CMK (cell line): ENCODE data around the gene OR1J1.

Source experiments
- DNase-seq: peaks from one replicate; pipeline ENCODE4 v3.0.0-alpha.2; 2010; ENCODE audit warnings: low read depth

OR1J1 gene, protein sequence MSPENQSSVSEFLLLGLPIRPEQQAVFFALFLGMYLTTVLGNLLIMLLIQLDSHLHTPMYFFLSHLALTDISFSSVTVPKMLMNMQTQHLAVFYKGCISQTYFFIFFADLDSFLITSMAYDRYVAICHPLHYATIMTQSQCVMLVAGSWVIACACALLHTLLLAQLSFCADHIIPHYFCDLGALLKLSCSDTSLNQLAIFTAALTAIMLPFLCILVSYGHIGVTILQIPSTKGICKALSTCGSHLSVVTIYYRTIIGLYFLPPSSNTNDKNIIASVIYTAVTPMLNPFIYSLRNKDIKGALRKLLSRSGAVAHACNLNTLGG

DNA sequence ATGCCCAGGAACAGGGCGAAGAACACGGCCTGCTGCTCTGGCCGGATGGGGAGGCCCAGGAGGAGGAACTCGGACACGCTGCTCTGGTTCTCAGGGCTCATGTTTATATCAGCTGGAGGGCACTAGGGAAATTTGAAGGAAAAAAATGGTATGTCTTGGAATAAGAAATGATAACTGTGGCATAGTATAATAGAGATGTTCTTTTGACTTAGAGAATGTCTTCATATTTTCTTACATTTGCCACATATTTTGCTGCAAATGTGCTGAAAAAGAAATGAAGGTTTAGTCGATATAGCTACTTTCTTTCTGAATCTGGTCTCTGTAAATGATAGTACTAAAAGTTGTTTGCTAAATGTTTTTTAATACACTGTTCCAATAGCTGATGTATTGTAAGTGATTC, at the start of gene OR1J1:
Gene OR1J1 (minus strand): TSS at position 101 of the 400 bp plus-strand sequence. CDS start 0 bp downstream, at position 101.
- DNase-seq: no peak

DNA sequence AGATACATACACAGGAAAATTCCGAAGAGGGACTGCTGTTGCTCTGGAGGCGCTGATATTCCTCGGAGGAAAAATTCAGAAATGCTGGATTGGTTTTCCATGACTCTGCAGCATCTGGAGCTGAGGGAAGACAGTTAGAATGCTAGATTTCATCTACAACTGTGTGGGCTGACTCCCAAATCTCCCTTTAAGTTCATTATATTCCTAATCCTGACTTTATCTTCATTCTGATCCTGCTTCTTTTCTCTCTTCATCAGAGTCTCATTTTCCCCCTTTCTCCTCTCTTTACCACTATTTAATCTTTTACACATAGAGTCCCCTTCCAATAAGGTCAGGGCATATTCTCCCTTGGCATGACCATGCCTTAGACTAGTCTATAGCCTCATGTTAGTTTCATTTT, 49.5 kb upstream of the OR1J1 start, which contains the start of gene OR1N1:
Gene OR1N1 (minus strand): TSS at position 101 of the 400 bp plus-strand sequence. CDS start 0 bp downstream, at position 101.
- no peak for DNase-seq

DNA sequence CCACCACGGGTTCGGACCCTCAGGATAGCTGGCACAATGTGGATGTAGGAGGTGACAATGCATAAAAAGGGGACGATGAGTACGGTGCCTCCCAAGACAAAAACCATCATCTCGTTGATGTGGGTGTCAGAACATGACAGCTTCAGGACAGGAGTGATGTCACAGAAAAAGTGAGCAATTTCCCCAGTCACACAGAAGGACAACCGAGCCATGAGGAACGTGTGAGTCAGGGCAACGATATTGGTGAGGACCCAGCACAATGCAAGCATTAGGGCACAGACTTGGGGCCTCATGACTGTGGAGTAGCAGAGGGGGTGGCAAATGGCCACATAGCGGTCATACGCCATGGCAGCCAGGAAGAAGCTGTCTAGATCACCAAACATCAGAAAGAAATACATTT, 48.9 kb upstream of the OR1J1 start:
- DNase-seq: no peak

DNA sequence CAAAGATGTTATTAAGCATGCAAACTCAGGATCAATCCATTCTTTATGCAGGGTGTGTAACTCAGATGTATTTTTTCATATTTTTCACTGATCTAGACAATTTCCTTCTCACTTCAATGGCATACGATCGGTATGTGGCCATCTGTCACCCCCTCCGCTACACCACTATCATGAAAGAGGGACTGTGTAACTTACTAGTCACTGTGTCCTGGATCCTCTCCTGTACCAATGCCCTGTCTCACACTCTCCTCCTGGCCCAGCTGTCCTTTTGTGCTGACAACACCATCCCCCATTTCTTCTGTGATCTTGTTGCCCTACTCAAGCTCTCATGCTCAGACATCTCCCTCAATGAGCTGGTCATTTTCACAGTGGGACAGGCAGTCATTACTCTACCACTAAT, 41.6 kb upstream of the OR1J1 start:
- DNase-seq: no peak

DNA sequence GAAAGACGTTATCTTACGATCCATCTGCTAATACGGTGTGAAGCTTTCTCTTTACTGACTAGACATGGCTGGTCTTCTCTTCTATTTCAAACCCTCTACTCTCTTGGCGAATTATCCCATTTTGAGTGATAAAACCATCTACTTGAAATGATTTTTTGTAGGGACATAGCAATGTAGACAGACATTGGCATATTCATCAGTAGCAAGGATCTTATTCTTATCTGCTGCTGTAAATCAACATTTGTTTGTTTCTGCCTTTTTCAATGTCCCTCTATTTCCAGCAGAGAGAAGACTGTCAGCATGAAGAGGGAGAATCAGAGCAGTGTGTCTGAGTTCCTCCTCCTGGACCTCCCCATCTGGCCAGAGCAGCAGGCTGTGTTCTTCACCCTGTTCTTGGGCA, 41.1 kb upstream of the OR1J1 start, which contains the start of gene OR1J4:
Gene OR1J4 (plus strand): TSS at position 301 of the 400 bp plus-strand sequence. CDS start 0 bp downstream, at position 301.
- DNase-seq: no peak

DNA sequence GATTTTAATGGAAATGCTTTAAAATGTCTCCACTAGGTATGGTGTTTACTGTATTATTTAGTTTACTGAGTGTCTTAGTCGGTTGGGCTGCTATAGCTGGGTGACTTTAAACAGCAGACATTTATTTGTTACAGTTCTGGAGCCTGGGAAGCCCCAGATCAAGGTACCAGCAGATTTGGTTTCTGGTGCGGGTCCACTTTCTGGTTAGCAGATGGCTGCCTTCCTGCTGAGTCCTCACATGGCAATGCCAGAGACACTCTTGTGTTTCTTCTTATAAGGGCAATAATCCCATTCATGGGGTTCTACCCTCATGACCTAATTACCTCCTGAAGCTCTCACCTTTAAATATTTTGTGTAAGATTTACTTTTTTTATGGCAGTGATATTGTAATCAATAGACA, 40.5 kb upstream of the OR1J1 start:
- no peak for DNase-seq

DNA sequence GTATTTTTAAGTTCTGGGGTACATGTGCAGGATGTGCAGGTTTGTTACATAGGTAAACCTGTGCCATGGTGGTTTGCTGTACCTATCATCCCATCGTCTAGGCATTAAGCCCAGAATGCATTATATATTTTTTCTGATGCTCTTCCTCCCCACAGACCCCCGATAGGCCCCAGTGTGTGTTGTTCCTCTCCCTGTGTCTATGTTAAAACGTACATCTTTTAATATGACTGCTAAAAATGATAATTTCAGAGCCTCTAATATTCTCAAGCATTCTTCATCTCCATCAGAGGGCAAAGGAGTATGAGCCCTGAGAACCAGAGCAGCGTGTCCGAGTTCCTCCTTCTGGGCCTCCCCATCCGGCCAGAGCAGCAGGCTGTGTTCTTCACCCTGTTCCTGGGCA, 32.8 kb upstream of the OR1J1 start, which contains the start of gene OR1J2:
Gene OR1J2 (plus strand): TSS at position 301 of the 400 bp plus-strand sequence. CDS start 0 bp downstream, at position 301.
- no peak for DNase-seq

DNA sequence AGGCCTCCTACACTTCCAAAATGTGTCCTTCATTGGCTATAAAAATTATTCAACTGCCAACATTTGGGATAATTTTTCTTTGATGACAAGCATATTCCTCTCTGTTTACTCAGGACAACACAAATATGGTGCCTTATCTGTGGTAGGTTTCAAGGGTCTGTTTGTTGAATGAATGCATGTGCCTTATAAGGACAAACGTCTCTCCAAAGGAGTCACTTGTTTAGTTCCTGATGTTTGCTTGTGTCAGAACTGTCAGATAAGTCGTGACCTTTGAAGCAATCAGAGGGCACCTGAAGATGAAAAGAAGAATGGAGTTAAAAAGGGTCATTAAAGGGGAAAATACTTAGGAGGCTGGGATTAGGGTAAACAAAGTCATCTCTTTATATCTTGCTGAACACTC, 29.2 kb upstream of the OR1J1 start:
- DNase-seq: no peak

DNA sequence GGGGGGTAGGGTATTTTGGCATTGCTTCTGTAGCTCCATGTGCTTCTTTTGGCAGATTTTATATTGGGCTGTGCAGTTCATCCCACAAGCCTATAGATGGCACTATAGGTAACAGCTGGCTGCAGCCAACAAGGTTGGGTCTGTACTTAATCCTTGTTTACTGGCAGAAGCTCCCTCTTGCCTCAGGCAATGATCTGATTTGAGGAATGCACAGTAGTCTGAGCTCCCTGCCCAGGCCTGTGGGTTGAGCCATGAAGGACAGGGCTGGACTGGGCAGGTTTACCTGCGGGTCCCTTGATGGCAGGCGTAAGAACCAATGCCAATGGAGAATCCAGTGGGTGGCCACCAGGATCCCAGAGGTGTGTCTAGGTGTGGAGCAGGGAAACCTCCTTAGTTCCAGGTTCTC, 21.2 kb upstream of the OR1J1 start:
- DNase-seq: peak; percentile 17

DNA sequence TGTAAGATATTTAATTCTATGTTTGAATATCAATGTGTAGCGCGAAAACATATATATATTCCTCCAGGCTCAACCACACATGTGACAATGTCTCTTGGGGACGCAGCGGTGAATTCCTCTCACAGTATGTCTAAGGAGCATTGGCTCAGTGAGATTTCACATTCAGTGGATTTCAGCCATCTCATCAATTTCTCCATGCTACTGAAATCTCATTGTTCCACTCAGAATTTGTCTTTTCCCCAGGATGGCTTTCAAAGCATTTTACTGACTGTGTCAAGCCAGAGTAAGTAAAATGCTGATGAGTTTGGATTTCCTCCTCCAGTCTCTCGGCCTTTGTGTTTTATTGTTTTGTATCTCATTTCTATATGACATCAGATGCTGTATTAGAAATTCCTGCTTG, 1.3 kb upstream of the OR1J1 start:
- DNase-seq: no peak

DNA sequence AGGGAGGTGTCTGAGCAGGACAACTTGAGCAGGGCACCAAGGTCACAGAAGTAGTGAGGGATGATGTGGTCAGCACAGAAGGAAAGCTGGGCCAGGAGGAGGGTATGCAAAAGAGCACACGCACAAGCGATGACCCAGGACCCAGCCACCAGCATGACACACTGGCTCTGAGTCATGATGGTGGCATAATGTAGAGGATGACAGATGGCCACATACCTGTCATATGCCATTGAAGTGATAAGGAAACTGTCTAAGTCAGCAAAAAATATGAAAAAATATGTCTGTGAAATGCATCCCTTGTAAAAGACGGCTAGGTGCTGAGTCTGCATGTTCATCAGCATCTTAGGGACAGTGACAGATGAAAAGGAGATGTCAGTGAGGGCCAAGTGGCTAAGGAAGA, 380 bp downstream of the OR1J1 start:
- no peak for DNase-seq

DNA sequence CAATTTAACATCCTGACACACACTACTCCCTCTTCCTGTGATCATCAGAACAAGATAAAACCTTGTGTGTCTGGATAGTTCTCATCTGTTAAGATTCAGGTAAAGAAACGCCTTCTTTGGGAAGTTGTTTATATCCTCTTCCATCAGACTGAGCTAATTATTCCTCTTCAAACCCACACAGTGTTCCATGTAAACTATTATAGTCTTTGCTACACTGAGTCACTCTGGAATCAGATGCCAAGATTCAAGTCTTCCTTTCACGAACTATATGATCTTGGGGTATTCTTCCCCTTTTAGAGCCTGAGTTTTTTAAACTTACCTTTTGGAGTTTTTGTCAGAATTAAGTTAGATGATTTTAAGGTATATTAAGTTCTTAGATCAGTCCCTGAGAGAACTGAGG, 2.0 kb downstream of the OR1J1 start:
- no peak for DNase-seq

DNA sequence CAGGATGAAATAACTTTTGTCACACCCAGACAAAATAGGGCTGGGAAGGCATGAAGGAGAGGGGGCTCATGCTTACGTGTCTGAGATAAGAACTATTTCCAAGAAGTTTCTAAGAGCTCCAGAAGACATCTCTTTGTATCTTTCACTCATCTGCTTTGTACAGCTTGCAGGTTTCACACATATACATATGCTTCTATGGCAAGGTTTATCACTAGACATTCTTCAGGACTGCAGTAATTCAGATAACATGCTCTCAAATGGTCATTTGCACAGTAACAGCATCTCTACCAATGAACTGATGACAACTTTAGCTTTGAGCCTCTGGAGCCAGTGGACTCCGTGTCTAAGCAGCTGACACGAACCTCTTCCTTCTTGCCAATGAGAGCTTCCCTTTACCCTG, 3.2 kb downstream of the OR1J1 start:
- no peak for DNase-seq

DNA sequence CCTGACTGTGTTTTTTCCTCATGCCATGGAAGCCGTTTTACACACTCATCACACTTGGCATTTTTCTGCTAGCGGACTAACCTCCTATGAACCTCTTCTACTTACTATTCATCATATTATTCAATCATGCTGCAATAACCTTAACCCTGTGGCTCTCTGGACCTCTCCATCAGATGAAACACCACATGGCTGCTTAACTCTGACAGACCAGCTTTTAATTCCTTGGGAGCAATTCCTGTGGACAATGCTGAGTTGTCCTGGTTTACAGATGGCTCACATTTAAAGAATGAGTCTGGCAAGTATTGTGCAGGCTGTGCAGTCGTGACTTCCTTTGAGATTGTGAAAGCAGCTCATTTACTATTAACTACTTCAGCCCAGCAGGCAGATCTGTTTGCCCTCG, 9.0 kb downstream of the OR1J1 start:
- DNase-seq: no peak

DNA sequence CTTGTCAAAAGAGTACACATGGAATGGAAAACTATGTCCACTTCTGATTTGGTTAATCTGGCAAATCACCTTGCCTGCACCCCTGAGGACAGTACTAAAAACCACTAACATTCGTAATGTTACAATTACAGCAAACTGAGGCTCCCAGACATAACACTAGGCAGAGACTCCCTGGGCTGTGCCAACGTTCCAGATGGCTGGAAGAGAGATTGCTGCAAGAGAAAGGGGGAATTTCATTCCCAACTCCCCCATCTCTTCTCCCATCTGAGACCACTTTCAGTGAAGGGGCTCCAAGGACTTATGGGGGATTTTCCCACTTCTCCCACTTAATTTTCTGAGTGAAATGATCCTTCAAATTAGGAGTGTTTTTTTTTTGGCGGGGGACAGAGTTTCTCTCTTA, 11.3 kb downstream of the OR1J1 start:
- DNase-seq: no peak

DNA sequence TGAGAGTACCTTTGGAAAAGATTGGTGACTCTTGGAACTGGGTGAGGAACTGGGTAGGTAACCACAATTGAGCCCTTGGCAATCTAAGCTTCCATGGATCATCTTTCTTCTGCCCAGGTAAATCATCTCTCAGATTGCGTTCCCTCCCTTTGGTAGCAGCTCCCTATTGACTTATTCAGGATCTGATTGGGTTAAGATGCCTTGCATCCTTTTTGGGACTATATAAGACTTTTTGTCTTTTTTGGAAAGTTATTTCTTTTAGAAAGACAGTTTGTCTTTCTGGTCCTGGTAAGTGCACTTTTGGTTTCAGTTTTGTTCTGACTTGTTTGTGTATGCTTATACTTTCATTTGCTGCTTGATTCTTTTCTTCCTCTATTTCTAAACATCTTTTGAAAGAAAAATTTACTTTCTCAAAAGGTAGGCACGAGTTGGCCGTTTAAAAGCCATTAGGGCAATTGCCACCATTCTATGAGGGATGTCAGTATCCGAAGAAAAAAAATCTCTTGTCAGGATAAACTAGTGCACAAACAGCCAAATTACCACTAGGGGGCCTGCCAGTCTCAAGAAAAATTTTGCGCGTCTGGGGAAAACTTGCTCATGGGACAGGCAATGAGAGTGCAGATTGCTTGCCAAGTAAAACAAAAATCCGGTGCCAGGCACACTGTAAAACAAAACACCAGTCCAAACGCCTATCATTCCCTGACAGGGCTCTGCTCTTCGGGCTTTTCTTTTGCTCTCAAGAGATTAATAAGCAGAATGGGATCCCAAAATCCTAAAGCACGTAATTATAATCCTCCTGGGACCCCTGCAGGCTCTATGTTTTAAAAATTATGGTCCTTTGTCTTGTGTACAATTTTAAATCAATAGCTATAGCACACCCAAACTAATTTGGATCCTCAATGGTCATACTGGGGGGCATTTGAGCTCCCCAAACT, 12.8 kb downstream of the OR1J1 start:
- peak; percentile 37 for DNase-seq

DNA sequence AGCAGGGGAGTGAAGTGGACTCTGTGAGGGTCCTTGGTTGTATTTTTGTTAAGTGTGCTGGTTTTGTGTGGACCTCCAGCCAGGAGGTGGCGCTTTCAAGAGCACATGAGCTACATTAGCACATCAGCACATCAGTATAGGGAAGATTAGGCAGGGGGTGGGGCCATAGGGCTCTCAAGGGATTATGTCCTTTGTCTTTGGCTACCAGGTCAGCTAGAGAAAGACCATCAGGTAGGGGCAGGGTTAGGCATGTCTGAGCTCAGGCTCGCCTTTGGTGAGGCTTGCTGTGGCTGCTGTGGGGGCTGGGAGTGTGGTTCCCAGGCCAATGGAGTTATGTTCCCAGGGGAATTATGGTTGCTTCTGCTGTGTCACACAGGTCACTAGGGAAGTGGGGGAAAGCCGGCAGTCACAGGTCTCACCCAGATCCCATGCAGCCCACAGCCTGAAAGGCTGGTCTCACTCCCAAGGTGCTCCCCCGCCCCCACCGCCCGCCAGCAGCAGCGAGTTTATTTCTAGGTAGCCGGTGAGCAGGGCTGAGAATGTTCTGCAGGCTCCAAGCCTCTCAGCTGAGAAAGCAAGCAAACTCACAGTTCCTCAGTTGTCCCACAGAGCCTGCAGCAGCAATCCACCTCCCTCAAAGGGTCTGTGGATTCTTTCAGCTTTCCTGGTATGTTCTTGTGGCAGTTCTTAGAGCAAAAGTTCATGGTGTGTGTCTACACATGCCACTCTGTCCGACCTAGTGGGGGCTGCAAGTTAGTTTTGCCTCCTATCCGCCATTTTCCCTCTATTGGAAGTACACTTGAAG, 13.7 kb downstream of the OR1J1 start:
- no peak for DNase-seq

DNA sequence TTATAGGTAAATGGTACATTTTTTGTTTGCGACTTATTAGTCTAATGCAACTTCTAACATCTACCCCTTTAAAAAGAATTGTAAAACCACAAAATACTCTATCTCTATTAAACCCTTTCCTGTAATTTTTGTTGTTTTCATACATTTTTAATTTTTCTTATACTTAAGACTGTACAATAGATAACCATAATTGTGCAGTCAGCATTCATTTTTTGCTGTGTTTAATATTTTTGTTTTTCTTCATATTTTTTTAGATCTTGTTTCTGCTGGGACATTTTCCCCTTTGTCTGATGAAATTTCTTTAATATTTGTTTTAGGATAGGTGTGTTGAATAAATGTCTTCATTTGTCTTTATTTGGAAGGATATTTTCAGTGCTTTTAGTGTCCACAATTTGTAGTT, 19.9 kb downstream of the OR1J1 start:
- no peak for DNase-seq

DNA sequence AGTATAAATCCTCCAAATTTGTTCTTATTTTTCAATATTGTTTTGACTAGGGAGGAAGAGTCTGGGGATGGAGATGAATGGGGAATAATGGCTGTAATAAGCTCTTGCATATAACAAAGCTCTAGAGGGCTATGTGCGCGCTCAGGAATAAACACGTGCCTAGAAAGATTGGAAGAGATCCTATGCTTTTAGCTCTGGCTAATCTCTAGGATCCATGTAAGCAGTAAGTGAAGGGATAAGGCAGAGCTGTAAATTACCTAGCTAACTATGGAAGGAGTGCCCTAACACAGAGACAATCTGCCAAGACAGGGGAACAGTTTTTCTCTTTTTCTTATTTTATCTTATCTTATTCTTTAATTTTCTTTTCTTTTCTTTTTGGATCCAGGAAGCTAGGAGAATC, 21.6 kb downstream of the OR1J1 start:
- no peak for DNase-seq

DNA sequence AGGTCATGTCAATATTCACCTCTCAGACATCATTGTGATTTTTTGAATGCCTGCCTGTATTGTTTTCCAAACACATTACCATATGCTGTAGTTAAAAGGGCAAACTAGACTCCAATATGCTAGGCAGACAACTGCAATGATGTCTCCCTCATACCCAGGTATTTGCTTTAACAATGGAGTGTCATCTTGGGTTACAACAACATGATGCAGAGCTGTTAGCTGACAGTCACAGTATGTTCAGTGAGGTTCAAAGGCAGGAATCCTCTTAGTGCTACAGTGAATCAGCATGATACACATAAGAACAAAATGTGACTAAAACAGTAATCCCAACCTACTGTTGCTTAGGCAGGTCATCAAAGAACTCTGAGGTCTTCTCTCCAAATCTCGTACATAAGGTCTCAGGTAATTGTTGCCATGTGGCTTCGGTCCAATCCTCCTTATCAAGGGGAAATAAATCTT, 24.0 kb downstream of the OR1J1 start:
- no peak for DNase-seq

DNA sequence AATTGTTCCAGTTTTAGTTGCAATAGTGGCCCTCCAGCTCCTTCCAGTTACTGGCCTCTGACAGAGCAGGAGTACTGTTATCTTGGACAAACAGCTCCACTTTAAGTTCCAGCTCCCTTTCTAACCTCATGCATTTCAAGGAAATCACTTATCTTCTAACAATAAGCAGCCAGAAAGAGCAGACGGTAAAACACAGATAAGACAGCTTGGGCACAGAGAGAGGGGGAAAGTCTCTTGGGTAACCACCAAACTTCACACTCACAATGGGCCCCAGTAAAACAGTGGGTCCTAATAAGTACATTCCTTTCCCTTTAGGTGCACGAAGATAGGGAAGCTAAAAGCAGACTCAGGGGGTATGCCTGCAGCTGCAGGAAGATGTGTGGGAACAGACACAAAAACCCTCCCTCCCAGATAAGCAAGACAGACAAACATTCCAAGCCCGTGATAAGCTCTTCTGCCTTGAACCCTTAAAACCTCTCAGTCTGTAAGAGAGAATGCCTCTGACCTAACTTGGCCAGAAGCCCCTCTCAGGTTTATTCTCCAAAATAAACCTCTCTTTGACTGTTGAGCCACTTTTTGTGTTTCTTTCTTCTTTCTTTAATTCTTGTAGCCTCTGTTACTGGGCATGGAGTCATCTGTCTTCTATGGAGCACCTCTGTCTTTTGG, 30.8 kb downstream of the OR1J1 start:
- peak; percentile 96 for DNase-seq
